H9 (cell line): Measurements from ENCODE around the gene SOBP. TPM values are rescaled to one million over a fixed set of nuclear protein-coding genes. Genes with fewer than 3 reads are reported as not detected.
A peak's percentile ranks its signal among the peaks of the same experiment; 100 is the strongest.

Experiments used
- DNase-seq: peaks from one replicate; pipeline ENCODE4 v3.0.0-alpha.2; 2017
- H2AFZ ChIP-seq: one replicate; pipeline ENCODE4 v1.6.1; 2013; ENCODE audit warnings: mild to moderate bottlenecking, low read length, control low read depth, moderate library complexity
- H2AK5ac ChIP-seq: 2 replicates; pipeline ENCODE4 v1.6.1; 2013; ENCODE audit warnings: low read length, control low read depth, mixed read lengths; ENCODE audit not compliant: insufficient read length
- H2BK120ac ChIP-seq: one replicate; pipeline ENCODE4 v1.6.1; 2013; ENCODE audit warnings: low read depth, mild to moderate bottlenecking, low read length, control low read depth, inconsistent platforms; ENCODE audit not compliant: poor library complexity, severe bottlenecking
- H2BK12ac ChIP-seq: 2 replicates; pipeline ENCODE4 v1.6.1; 2013; ENCODE audit warnings: low read length, control low read depth, mixed read lengths, low read depth; ENCODE audit not compliant: insufficient read length
- H2BK15ac ChIP-seq: 2 replicates; pipeline ENCODE4 v1.6.1; 2013; ENCODE audit warnings: low read depth, low read length, control low read depth
- H2BK20ac ChIP-seq: one replicate; pipeline ENCODE4 v1.6.1; 2013; ENCODE audit warnings: low read depth, mild to moderate bottlenecking, low read length, control low read depth, inconsistent platforms; ENCODE audit not compliant: poor library complexity, severe bottlenecking
- H2BK5ac ChIP-seq: 2 replicates; pipeline ENCODE4 v1.6.1; 2013; ENCODE audit warnings: low read length, control low read depth, mixed read lengths; ENCODE audit not compliant: insufficient read length
- H3K14ac ChIP-seq: 2 replicates; pipeline ENCODE4 v1.6.1; 2013; ENCODE audit warnings: low read length, control low read depth; ENCODE audit not compliant: insufficient read depth
- H3K18ac ChIP-seq: 2 replicates; pipeline ENCODE4 v1.6.1; 2013; ENCODE audit warnings: low read depth, mild to moderate bottlenecking, mixed read lengths, low read length, control low read depth; ENCODE audit not compliant: insufficient read length
- H3K23ac ChIP-seq: 2 replicates; pipeline ENCODE4 v1.6.1; 2013; ENCODE audit warnings: low read length, control low read depth, mixed read lengths, low read depth; ENCODE audit not compliant: insufficient read length
- H3K23me2 ChIP-seq: 2 replicates; pipeline ENCODE4 v1.6.1; 2013; ENCODE audit warnings: low read depth, mild to moderate bottlenecking, mixed read lengths, low read length, control low read depth; ENCODE audit not compliant: insufficient read length, poor library complexity, severe bottlenecking
- H3K27ac ChIP-seq: 2 replicates; pipeline ENCODE4 v1.5.1; 2013; ENCODE audit warnings: low read length, control low read depth, mixed read lengths, low read depth; ENCODE audit not compliant: insufficient read length
- H3K27me3 ChIP-seq: 2 replicates; pipeline ENCODE4 v1.6.1; 2013; ENCODE audit warnings: low read length, control low read depth, inconsistent platforms; ENCODE audit not compliant: insufficient read depth
- H3K4ac ChIP-seq: 2 replicates; pipeline ENCODE4 v1.6.1; 2013; ENCODE audit warnings: low read depth, mild to moderate bottlenecking, control low read depth, inconsistent platforms, low read length, moderate library complexity
- H3K4me1 ChIP-seq: 2 replicates; pipeline ENCODE4 v1.6.1; 2013; ENCODE audit warnings: low read length, control low read depth, inconsistent platforms; ENCODE audit not compliant: insufficient read depth
- H3K4me2 ChIP-seq: 2 replicates; pipeline ENCODE4 v1.6.1; 2013; ENCODE audit warnings: low read length, control low read depth, mixed read lengths; ENCODE audit not compliant: insufficient read length, insufficient read depth
- H3K56ac ChIP-seq: 2 replicates; pipeline ENCODE4 v1.6.1; 2013; ENCODE audit warnings: low read depth, mild to moderate bottlenecking, mixed read lengths, low read length, control low read depth; ENCODE audit not compliant: insufficient read length
- H3K79me1 ChIP-seq: 2 replicates; pipeline ENCODE4 v1.6.1; 2013; ENCODE audit warnings: low read depth, mild to moderate bottlenecking, moderate library complexity, low read length, control low read depth, inconsistent platforms; ENCODE audit not compliant: insufficient read depth, poor library complexity, severe bottlenecking
- H3K79me2 ChIP-seq: 2 replicates; pipeline ENCODE4 v1.6.1; 2013; ENCODE audit warnings: low read length, control low read depth, inconsistent platforms; ENCODE audit not compliant: insufficient read depth
- H3K9ac ChIP-seq: 2 replicates; pipeline ENCODE4 v1.6.1; 2013; ENCODE audit warnings: low read length, control low read depth, mixed read lengths; ENCODE audit not compliant: insufficient read length; ENCODE audit errors: extremely low read depth
- H3K9me3 ChIP-seq: one replicate; pipeline ENCODE4 v1.6.1; 2013; ENCODE audit warnings: low read depth, low read length, inconsistent platforms; ENCODE audit not compliant: control insufficient read depth
- H3T11ph ChIP-seq: one replicate; pipeline ENCODE4 v1.6.1; 2013; ENCODE audit warnings: mild to moderate bottlenecking, low read length, control low read depth, inconsistent platforms
- H4K20me1 ChIP-seq: one replicate; pipeline ENCODE4 v1.6.1; 2013; ENCODE audit not compliant: control insufficient read depth, insufficient read length, insufficient read depth
- H4K5ac ChIP-seq: 2 replicates; pipeline ENCODE4 v1.6.1; 2013; ENCODE audit warnings: low read depth, mild to moderate bottlenecking, mixed read lengths, low read length, control low read depth; ENCODE audit not compliant: insufficient read length
- H4K8ac ChIP-seq: replicated peaks from 2 replicates; pipeline ENCODE4 v1.6.1; 2013; ENCODE audit warnings: low read length, control low read depth, mixed read lengths, low read depth; ENCODE audit not compliant: insufficient read length
- H4K91ac ChIP-seq: 2 replicates; pipeline ENCODE4 v1.6.1; 2013; ENCODE audit warnings: low read depth, mild to moderate bottlenecking, moderate library complexity, mixed read lengths, low read length, control low read depth; ENCODE audit not compliant: insufficient read length
- H3K27ac Mint-ChIP-seq, 3 experiments: 2 replicates in 2 of 3; 3 replicates in 1 of 3; pipeline ENCODE4 v1.8.0; 2020 to 2021; ENCODE audit warnings: mixed read lengths in 3 of 3, mild to moderate bottlenecking in 1 of 3, moderate library complexity in 1 of 3
- H3K27me3 Mint-ChIP-seq: 2 replicates; pipeline ENCODE4 v1.8.0; 2021; ENCODE audit warnings: low read depth, mild to moderate bottlenecking, moderate library complexity, mixed read lengths
- H3K36me3 Mint-ChIP-seq, 3 experiments: 2 replicates in 2 of 3; 3 replicates in 1 of 3; pipeline ENCODE4 v1.8.0; 2020 to 2021; ENCODE audit warnings: low read depth in 3 of 3, mixed read lengths in 3 of 3; ENCODE audit not compliant: insufficient read depth in 1 of 3
- H3K4me1 Mint-ChIP-seq, 2 experiments: 2 replicates each; pipeline ENCODE4 v1.8.0; 2020; ENCODE audit warnings: mixed read lengths in 2 of 2
- H3K4me3 Mint-ChIP-seq, 2 experiments: 2 replicates in 1 of 2; 3 replicates in 1 of 2; pipeline ENCODE4 v1.8.0; 2020 to 2021; ENCODE audit warnings: mild to moderate bottlenecking in 2 of 2, mixed read lengths in 2 of 2, moderate library complexity in 1 of 2
- H3K9me3 Mint-ChIP-seq, 2 experiments: 2 replicates in 1 of 2; 3 replicates in 1 of 2; pipeline ENCODE4 v1.8.0; 2020; ENCODE audit warnings: mild to moderate bottlenecking in 2 of 2, mixed read lengths in 2 of 2, moderate library complexity in 1 of 2
- WGBS: extraction: QIAGEN DNeasy Blood & Tissue Kit; methylation state at CpG from one replicate; pipeline ENCODE4 v1.1.7; 2013; ENCODE audit warnings: missing lambda C conversion rate, low lambda C conversion rate, mixed read lengths; ENCODE audit not compliant: insufficient read length; ENCODE audit errors: extremely low coverage; 5-methylcytosine and 5-hydroxymethylcytosine counted together
- total RNA-seq: library from RNA; stranded (reverse); gene quantifications from 2 replicates; pipeline ENCODE4 v1.2.1, GENCODE V29; 2021
- TF ChIP-seq, protein P1 (sequence below): fragments of 200-600 bp; sonication (generic); conservative IDR thresholded peaks from 3 replicates; pipeline ENCODE4 v1.8.0; 2021; ENCODE audit warnings: antibody characterized with exemption, mild to moderate bottlenecking

The SOBP gene
- total RNA-seq, 1 experiment from 2014 or later: 4.3 TPM

DNA sequence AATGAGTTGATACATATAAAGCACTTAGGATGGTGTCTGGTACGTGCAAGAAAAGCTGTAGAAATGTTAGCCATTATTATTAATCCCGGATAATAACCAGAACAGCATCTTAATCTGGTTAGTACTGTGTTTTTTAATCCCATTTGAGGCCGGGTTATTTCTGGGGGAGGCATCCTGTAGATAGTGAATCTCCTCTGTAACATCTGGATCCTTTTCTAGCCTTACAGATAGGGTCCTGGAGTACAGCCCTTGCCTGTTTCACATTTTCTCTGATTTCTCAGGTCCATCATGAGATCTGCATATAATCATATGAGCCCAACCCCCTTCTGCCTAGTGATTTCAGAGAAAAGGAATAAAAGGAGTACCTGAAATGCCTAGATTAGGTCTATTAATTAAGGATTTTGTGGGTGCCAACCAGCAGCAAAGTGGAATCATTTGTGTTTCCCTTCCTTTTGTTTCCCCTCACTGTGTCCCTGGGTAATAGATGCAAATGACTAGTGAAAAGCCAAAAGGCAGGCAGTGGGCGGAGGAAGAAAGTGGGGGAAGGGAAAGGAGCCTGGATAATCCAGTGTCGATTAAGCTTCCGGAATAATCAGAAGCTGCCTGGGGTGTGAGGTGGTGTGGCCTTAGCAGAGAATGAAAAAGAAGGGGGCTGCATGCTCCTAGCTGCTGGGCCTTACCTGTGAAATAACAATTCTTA, 88.9 kb downstream of the SOBP start:
- Histone ChIP-seq H3K14ac (no peak overlapping the region), H3K9me3 (no peaks in the 10 kb centered on the region), H4K5ac (no peak overlapping the region), H4K8ac (no peak overlapping the region), H3K23ac (no peak overlapping the region), H2AK5ac (no peak overlapping the region), H3K9ac (no peak overlapping the region), H2AFZ (no peak overlapping the region), H3K23me2 (no peaks in the 10 kb centered on the region), H4K91ac (no peak overlapping the region), H3K4me2 (no peak overlapping the region), H3T11ph (no peak overlapping the region), H3K79me1 (no peaks in the 10 kb centered on the region), H3K79me2 (no peaks in the 10 kb centered on the region), H2BK20ac (no peak overlapping the region), H3K56ac (no peak overlapping the region), H2BK12ac (no peak overlapping the region), H3K4ac (no peak overlapping the region), H2BK120ac (no peak overlapping the region), H3K27me3 (no peaks in the 10 kb centered on the region), H4K20me1 (no peaks in the 10 kb centered on the region), H3K18ac (no peak overlapping the region), H3K27ac (no peak overlapping the region), H2BK5ac (no peak overlapping the region), H2BK15ac (no peak overlapping the region), H3K4me1 (peaks cover 7% of the 10 kb centered on the region; the same call in 1 of the 2 replicates)
- peak; percentile 48 for DNase-seq
- peak overlapping the region; percentile 85 to 95 (median 93) for H3K27ac Mint-ChIP-seq
- H3K9me3 Mint-ChIP-seq: no peaks in the 10 kb centered on the region
- TF ChIP-seq, protein P1, sequence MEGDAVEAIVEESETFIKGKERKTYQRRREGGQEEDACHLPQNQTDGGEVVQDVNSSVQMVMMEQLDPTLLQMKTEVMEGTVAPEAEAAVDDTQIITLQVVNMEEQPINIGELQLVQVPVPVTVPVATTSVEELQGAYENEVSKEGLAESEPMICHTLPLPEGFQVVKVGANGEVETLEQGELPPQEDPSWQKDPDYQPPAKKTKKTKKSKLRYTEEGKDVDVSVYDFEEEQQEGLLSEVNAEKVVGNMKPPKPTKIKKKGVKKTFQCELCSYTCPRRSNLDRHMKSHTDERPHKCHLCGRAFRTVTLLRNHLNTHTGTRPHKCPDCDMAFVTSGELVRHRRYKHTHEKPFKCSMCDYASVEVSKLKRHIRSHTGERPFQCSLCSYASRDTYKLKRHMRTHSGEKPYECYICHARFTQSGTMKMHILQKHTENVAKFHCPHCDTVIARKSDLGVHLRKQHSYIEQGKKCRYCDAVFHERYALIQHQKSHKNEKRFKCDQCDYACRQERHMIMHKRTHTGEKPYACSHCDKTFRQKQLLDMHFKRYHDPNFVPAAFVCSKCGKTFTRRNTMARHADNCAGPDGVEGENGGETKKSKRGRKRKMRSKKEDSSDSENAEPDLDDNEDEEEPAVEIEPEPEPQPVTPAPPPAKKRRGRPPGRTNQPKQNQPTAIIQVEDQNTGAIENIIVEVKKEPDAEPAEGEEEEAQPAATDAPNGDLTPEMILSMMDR: no peak
- peaks cover 0 to 4% (median 3%) of the 10 kb centered on the region in 3 experiments; a peak in 1 of 7 replicates for H3K36me3 Mint-ChIP-seq
- no peaks in the 10 kb centered on the region for H3K27me3 Mint-ChIP-seq
- no CpG with 5 or more reads among the region's 6 CpGs for WGBS
- H3K4me1 Mint-ChIP-seq: peaks cover 32 to 36% of the 10 kb centered on the region in 2 experiments
- peak overlapping the region; percentile 6 to 13; a peak in 3 of 5 replicates for H3K4me3 Mint-ChIP-seq
